ENCODE results near the gene LIPH.

Gene LIPH

GRCh38 chr3:185534511-185534910 lies 17.9 kb downstream of the LIPH start:
- Mint-ChIP-seq H3K27ac (ENCODE audit: low read depth) (no peak overlapping the region), H3K36me3 (ENCODE audit: insufficient read depth) (no peaks in the 10 kb centered on the region), H3K4me3 (no peak overlapping the region), H3K27me3 (peaks cover 6% of the 10 kb centered on the region), H3K9me3 (no peaks in the 10 kb centered on the region), H3K4me1 (peaks cover 7% of the 10 kb centered on the region)
- no peak for DNase-seq (ENCODE audit: low spot score in 2 of 2)
- no peak for ATAC-seq (replicated peaks; ENCODE audit: extremely low read depth, poor library complexity, severe bottlenecking)

- peaks cover 7% of the 10 kb centered on the region for H3K4me1 Mint-ChIP-seq
- H3K9me3 Mint-ChIP-seq = no peaks in the 10 kb centered on the region
- ATAC-seq (replicated peaks; ENCODE audit: extremely low read depth, poor library complexity, severe bottlenecking) = no peak
- peaks cover 11% of the 10 kb centered on the region for H3K27me3 Mint-ChIP-seq
- no peak for DNase-seq (ENCODE audit: low spot score in 2 of 2)
- no peaks in the 10 kb centered on the region for H3K36me3 Mint-ChIP-seq (ENCODE audit: insufficient read depth)
- no peak overlapping the region for H3K4me3 Mint-ChIP-seq
- no peak overlapping the region for H3K27ac Mint-ChIP-seq (ENCODE audit: low read depth)
Observed at GRCh38 chr3:185532901-185533300, 19.5 kb downstream of the LIPH start.

- Mint-ChIP-seq H3K4me3 (no peak overlapping the region), H3K27ac (ENCODE audit: low read depth) (no peak overlapping the region), H3K4me1 (no peaks in the 10 kb centered on the region), H3K27me3 (peaks cover 22% of the 10 kb centered on the region), H3K9me3 (no peaks in the 10 kb centered on the region), H3K36me3 (ENCODE audit: insufficient read depth) (no peaks in the 10 kb centered on the region)
- ATAC-seq (replicated peaks; ENCODE audit: extremely low read depth, poor library complexity, severe bottlenecking) (no peak), DNase-seq (ENCODE audit: low spot score in 2 of 2) (no peak)
Observed at GRCh38 chr3:185530856-185531255, 21.5 kb downstream of the LIPH start.

- Mint-ChIP-seq H3K27ac (ENCODE audit: low read depth) (no peak overlapping the region), H3K36me3 (ENCODE audit: insufficient read depth) (no peaks in the 10 kb centered on the region)
Observed at GRCh38 chr3:185528532-185528931, 23.9 kb downstream of the LIPH start.

GRCh38 chr3:185527364-185527763 lies 25.0 kb downstream of the LIPH start:
- Mint-ChIP-seq H3K27me3 (peaks cover 46% of the 10 kb centered on the region), H3K27ac (ENCODE audit: low read depth) (no peak overlapping the region), H3K9me3 (no peaks in the 10 kb centered on the region), H3K4me3 (no peak overlapping the region), H3K36me3 (ENCODE audit: insufficient read depth) (no peaks in the 10 kb centered on the region), H3K4me1 (no peaks in the 10 kb centered on the region)
- ATAC-seq (replicated peaks; ENCODE audit: extremely low read depth, poor library complexity, severe bottlenecking) = no peak
- no peak for DNase-seq (ENCODE audit: low spot score in 2 of 2)

More at GRCh38 chr3:185528532-185528931, 23.9 kb downstream of the LIPH start:
- DNase-seq (ENCODE audit: low spot score in 2 of 2) (no peak), ATAC-seq (replicated peaks; ENCODE audit: extremely low read depth, poor library complexity, severe bottlenecking) (no peak)
- no peak overlapping the region for H3K4me3 Mint-ChIP-seq
- no peaks in the 10 kb centered on the region for H3K9me3 Mint-ChIP-seq
- H3K4me1 Mint-ChIP-seq = no peaks in the 10 kb centered on the region
- peaks cover 41% of the 10 kb centered on the region for H3K27me3 Mint-ChIP-seq

- H3K4me1 Mint-ChIP-seq = no peaks in the 10 kb centered on the region
- peaks cover 53% of the 10 kb centered on the region for H3K27me3 Mint-ChIP-seq
- H3K9me3 Mint-ChIP-seq = no peaks in the 10 kb centered on the region
- DNase-seq (ENCODE audit: low spot score in 2 of 2) = no peak
- H3K36me3 Mint-ChIP-seq (ENCODE audit: insufficient read depth) = no peaks in the 10 kb centered on the region
- no peak overlapping the region for H3K27ac Mint-ChIP-seq (ENCODE audit: low read depth)
- no peak for ATAC-seq (replicated peaks; ENCODE audit: extremely low read depth, poor library complexity, severe bottlenecking)
- H3K4me3 Mint-ChIP-seq = no peak overlapping the region
Observed at GRCh38 chr3:185526349-185526951, 25.9 kb downstream of the LIPH start.

- Mint-ChIP-seq H3K27me3 (peaks cover 60% of the 10 kb centered on the region), H3K27ac (ENCODE audit: low read depth) (no peak overlapping the region), H3K9me3 (no peaks in the 10 kb centered on the region), H3K4me3 (no peak overlapping the region), H3K36me3 (ENCODE audit: insufficient read depth) (no peaks in the 10 kb centered on the region), H3K4me1 (no peaks in the 10 kb centered on the region)
- ATAC-seq (replicated peaks; ENCODE audit: extremely low read depth, poor library complexity, severe bottlenecking) = no peak
- no peak for DNase-seq (ENCODE audit: low spot score in 2 of 2)
Observed at GRCh38 chr3:185521349-185522138, 30.8 kb downstream of the LIPH start.

GRCh38 chr3:185519021-185519420 lies 33.4 kb downstream of the LIPH start:
- Mint-ChIP-seq H3K27ac (ENCODE audit: low read depth) (no peak overlapping the region), H3K4me1 (no peaks in the 10 kb centered on the region), H3K27me3 (peaks cover 51% of the 10 kb centered on the region), H3K4me3 (no peak overlapping the region), H3K9me3 (no peaks in the 10 kb centered on the region), H3K36me3 (ENCODE audit: insufficient read depth) (peaks cover 3% of the 10 kb centered on the region)
- ATAC-seq (replicated peaks; ENCODE audit: extremely low read depth, poor library complexity, severe bottlenecking) (no peak), DNase-seq (ENCODE audit: low spot score in 2 of 2) (no peak)

- DNase-seq (ENCODE audit: low spot score in 2 of 2) (no peak), ATAC-seq (replicated peaks; ENCODE audit: extremely low read depth, poor library complexity, severe bottlenecking) (no peak)
- Mint-ChIP-seq H3K36me3 (ENCODE audit: insufficient read depth) (peaks cover 3% of the 10 kb centered on the region), H3K9me3 (no peaks in the 10 kb centered on the region), H3K27ac (ENCODE audit: low read depth) (no peak overlapping the region), H3K27me3 (peaks cover 43% of the 10 kb centered on the region), H3K4me1 (no peaks in the 10 kb centered on the region), H3K4me3 (no peak overlapping the region)
Observed at GRCh38 chr3:185517387-185518130, 34.8 kb downstream of the LIPH start.

- H3K36me3 Mint-ChIP-seq (ENCODE audit: insufficient read depth) = peaks cover 3% of the 10 kb centered on the region
- H3K4me3 Mint-ChIP-seq = no peak overlapping the region
- H3K9me3 Mint-ChIP-seq = no peaks in the 10 kb centered on the region
- H3K27me3 Mint-ChIP-seq = peaks cover 8% of the 10 kb centered on the region
- no peak for DNase-seq (ENCODE audit: low spot score in 2 of 2)
- no peak for ATAC-seq (replicated peaks; ENCODE audit: extremely low read depth, poor library complexity, severe bottlenecking)
- no peak overlapping the region for H3K27ac Mint-ChIP-seq (ENCODE audit: low read depth)
- no peaks in the 10 kb centered on the region for H3K4me1 Mint-ChIP-seq
Observed at GRCh38 chr3:185511711-185512110, 40.7 kb downstream of the LIPH start.

- Mint-ChIP-seq H3K27me3 (peaks cover 2% of the 10 kb centered on the region), H3K36me3 (ENCODE audit: insufficient read depth) (no peaks in the 10 kb centered on the region), H3K4me1 (no peaks in the 10 kb centered on the region), H3K9me3 (no peaks in the 10 kb centered on the region), H3K4me3 (no peak overlapping the region), H3K27ac (ENCODE audit: low read depth) (no peak overlapping the region)
- DNase-seq (ENCODE audit: low spot score in 2 of 2) (no peak), ATAC-seq (replicated peaks; ENCODE audit: extremely low read depth, poor library complexity, severe bottlenecking) (no peak)
Observed at GRCh38 chr3:185508335-185508991, 43.9 kb downstream of the LIPH start.

GRCh38 chr3:185507883-185508282 lies 44.5 kb downstream of the LIPH start:
- no peak for DNase-seq (ENCODE audit: low spot score in 2 of 2)
- ATAC-seq (replicated peaks; ENCODE audit: extremely low read depth, poor library complexity, severe bottlenecking) = no peak
- H3K36me3 Mint-ChIP-seq (ENCODE audit: insufficient read depth) = no peaks in the 10 kb centered on the region
- no peaks in the 10 kb centered on the region for H3K4me1 Mint-ChIP-seq
- H3K27ac Mint-ChIP-seq (ENCODE audit: low read depth) = no peak overlapping the region
- H3K27me3 Mint-ChIP-seq = peaks cover 8% of the 10 kb centered on the region
- no peaks in the 10 kb centered on the region for H3K9me3 Mint-ChIP-seq
- no peak overlapping the region for H3K4me3 Mint-ChIP-seq
